ENCODE measurements around the gene ANTKMT.

The ANTKMT gene

GRCh38 chr16:726438-727290 is 5.7 kb downstream of the ANTKMT start, which contains the start of the genes CCDC78 and HAGHL:
TSS of gene CCDC78 (minus strand) at chr16:726443. CDS start at chr16:726367, 76 bp downstream.
TSS of gene HAGHL (plus strand) at chr16:727106. CDS start at chr16:727510, 404 bp downstream.
- peak; percentile 41 for DNase-seq (ENCODE audit: low read depth)
- TF ChIP-seq, protein P1, sequence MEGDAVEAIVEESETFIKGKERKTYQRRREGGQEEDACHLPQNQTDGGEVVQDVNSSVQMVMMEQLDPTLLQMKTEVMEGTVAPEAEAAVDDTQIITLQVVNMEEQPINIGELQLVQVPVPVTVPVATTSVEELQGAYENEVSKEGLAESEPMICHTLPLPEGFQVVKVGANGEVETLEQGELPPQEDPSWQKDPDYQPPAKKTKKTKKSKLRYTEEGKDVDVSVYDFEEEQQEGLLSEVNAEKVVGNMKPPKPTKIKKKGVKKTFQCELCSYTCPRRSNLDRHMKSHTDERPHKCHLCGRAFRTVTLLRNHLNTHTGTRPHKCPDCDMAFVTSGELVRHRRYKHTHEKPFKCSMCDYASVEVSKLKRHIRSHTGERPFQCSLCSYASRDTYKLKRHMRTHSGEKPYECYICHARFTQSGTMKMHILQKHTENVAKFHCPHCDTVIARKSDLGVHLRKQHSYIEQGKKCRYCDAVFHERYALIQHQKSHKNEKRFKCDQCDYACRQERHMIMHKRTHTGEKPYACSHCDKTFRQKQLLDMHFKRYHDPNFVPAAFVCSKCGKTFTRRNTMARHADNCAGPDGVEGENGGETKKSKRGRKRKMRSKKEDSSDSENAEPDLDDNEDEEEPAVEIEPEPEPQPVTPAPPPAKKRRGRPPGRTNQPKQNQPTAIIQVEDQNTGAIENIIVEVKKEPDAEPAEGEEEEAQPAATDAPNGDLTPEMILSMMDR (IDR thresholded peaks at IDR 0.05; ENCODE audit: control insufficient read depth, extremely low read depth, insufficient read depth): no peak
- H3K4me3 ChIP-seq (ENCODE audit: low read depth, low read length): peak within 1 kb of the TSS; percentile 88

- TF ChIP-seq, protein P1 (IDR thresholded peaks at IDR 0.05; ENCODE audit: control insufficient read depth, extremely low read depth, insufficient read depth): no peak
- no peak for DNase-seq (ENCODE audit: low read depth)
- peak overlapping the region; percentile 88 for H3K4me3 ChIP-seq (ENCODE audit: low read depth, low read length)
Measured at GRCh38 chr16:727291-727977, 6.5 kb downstream of the ANTKMT start.

DNA sequence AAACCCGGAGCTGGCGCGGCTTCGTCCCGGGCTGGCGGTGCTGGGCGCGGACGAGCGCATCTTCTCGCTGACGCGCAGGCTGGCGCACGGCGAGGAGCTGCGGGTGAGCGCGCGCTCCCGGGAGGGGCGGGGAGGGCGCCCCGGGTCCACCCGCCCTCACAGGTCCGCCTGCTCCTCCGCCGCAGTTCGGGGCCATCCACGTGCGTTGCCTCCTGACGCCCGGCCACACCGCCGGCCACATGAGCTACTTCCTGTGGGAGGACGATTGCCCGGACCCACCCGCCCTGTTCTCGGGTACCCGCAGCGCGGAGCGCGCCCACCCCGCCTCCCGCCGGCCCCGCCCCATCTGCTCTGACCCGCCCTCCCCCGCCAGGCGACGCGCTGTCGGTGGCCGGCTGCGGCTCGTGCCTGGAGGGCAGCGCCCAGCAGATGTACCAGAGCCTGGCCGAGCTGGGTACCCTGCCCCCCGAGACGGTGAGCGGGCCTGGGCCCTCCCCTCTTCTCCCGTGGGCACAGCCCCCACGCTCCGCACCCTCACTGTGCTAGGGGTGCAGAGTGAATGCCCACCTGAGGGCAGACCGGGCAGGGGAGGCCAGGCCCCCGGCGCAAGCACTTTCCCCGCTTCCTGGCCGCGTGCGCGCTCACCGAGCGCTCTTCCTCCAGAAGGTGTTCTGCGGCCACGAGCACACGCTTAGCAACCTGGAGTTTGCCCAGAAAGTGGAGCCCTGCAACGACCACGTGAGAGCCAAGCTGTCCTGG is 7.4 kb downstream of the ANTKMT start:
- TF ChIP-seq, protein P1 (IDR thresholded peaks at IDR 0.05; ENCODE audit: control insufficient read depth, extremely low read depth, insufficient read depth): no peak
- peak overlapping the region; percentile 88 for H3K4me3 ChIP-seq (ENCODE audit: low read depth, low read length)
- peak; percentile 80 for DNase-seq (ENCODE audit: low read depth)

GRCh38 chr16:728890-729744 is 8.2 kb downstream of the ANTKMT start:
- no peak for DNase-seq (ENCODE audit: low read depth)
- TF ChIP-seq, protein P1 (IDR thresholded peaks at IDR 0.05; ENCODE audit: control insufficient read depth, extremely low read depth, insufficient read depth): no peak
- H3K4me3 ChIP-seq (ENCODE audit: low read depth, low read length): peak overlapping the region; percentile 88

DNA sequence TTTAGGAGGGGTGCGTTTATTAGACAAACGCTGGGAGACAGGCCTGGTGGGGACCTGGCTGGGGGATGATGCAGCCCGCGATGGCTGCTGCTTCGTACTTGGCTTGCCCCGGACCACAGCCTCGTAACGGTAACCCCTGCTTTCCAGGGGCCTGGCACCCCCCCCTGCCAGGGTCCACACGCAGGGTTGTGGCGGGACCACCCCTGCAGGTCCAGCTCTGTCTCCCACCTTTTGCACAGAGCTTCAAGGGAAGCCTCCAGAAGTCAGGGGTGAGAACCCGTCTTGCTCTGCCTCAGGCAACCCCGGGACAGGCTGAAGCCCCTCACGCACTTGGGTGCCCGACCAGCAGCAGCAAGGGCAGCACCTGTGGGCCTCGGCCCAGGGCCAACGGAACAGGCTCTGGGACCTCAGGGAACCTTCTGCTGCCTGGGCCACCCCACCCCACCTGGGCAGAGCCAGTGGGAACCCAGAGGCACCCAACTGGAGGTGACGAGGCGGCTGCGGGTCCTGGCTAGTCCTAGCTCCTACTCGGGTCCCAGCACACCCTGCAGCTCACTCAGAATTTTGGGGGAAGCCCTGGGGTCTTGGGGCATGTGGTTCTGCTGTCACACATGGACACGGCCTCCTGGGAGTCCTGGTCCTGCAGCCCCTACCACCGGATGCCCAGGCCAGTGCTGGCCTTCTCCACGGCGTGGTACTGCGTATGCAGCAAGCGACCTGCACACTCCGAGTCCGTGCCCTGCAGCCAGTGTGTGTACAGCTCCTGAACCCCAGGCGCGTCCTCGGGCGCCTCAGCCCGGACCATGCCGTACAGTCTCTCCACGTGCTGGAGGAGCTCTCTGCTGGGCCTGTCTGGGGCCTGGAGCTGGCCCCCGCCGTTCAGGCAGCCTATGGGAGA is 9.1 kb downstream of the ANTKMT start:
- TF ChIP-seq, protein P1 (IDR thresholded peaks at IDR 0.05; ENCODE audit: control insufficient read depth, extremely low read depth, insufficient read depth): no peak
- no peak overlapping the region for H3K4me3 ChIP-seq (ENCODE audit: low read depth, low read length)
- no peak for DNase-seq (ENCODE audit: low read depth)

Measured in LNCaP clone FGC (cell line).